GM18508 (cell line): Measurements from ENCODE around the gene PTPRG.
"Not testable (repeated sequence)": the region's sequence is repeated elsewhere in the genome, so short reads cannot be mapped to it uniquely, and the experiment has no call there.

ENCODE experiments used
- ATAC-seq: cut with Tn5 transposase; IDR thresholded peaks from one replicate; pipeline ENCODE4 v1.9.1; 2021; ENCODE audit warnings: moderate number of reproducible peaks; ENCODE audit not compliant: insufficient read depth, unreplicated experiment

PTPRG gene

DNA sequence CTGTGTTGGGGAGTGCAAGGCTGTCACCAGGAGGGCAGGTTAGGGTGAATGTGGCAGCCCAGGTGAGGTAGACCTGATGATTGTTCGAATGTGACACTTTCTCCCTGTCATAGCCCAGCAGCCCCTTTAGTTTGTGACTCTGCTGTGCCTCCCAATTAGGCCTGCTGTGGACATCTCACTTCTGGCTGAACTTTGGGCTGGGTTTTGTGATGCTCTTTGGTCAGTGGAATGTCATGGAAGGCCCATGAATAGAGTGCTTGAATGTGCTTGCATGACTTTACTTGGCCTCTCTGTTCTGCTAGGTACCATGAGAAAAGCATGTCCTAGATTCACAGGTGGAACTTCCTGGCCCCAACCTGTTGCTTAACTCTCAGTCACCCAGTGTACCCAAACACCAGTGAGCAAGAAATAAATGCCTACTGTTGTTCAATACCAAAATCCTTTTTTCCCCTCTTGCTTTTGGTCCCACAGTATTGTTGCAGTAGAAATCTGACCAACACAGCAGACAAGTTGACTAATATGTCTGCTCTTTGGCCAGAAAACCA is 249.7 kb downstream of the PTPRG start:
- no peak for ATAC-seq

DNA sequence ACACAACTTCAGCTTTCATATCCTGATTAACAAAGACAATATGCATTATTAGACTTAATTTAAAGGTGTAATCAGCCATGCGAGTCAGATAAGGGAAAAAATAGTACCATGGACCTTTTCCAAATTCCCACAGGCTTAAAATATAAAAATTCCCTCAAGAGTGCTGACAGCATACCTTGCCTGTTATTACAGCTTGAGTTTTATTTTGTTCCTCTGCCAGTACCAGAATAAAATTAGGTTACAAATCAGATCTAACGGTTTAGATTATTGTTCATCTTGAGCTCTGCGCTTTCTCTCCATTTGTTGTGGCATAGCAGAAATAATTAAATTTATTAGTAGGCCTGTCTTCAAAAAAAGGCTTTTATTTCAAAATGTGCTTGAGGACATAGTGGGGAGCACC is 250.3 kb downstream of the PTPRG start:
- ATAC-seq: no peak

DNA sequence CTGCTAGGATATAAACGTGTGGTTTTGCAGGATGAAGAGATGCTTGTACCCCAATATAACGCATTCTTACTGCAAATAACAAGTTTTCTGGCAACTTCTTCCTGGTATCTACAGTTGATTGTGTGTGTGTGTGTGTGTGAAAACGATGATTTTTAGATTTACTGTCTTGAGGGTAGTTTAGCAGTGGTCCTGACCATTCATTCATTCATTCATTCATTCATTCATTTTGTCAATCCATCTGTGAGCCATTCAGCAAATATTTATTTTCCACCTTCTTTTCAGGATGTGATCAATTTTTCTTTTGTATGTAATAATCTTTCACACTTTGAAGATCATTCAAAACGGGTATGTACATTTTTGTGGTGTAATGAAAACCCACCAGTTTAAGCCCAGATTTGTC is 250.7 kb downstream of the PTPRG start:
- no peak for ATAC-seq

DNA sequence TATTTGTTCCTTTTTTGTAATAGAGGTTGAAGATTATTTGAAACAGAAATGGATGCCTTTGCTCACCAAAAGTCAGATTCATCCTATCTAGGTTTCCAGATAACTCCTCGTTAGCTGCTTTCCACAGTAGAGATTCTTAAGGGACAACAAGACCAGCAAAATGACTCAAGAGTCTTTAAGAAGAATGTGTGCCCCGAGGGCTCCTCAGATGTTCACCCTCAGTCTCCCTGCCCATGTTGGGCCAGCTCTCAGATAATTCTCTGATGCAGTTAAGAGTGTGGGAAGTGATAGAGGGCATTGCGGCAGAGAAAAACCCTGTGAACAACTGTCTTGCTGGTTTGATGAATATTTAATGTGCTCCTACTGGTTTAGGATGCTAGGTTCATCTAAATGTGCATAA is 251.1 kb downstream of the PTPRG start:
- no peak for ATAC-seq

DNA sequence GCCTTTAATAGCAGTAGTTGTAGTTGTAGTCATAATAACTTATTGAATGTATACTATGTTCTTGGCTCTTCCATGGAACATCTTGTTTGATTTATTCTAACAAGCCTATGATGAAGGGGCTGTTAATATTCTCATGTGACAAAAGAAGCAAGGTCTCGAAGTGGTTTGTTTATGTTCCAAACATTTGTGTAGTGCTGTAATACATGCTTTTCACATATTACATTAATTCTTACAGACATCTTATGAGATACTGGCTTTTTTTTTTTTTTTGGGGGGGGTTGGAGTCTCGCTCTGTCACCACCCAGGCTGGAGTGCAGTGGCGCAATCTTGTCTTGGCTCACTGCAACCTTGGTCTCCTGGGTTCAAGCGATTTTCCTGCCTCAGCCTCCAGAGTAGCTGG is 252.3 kb downstream of the PTPRG start:
- ATAC-seq: no peak

DNA sequence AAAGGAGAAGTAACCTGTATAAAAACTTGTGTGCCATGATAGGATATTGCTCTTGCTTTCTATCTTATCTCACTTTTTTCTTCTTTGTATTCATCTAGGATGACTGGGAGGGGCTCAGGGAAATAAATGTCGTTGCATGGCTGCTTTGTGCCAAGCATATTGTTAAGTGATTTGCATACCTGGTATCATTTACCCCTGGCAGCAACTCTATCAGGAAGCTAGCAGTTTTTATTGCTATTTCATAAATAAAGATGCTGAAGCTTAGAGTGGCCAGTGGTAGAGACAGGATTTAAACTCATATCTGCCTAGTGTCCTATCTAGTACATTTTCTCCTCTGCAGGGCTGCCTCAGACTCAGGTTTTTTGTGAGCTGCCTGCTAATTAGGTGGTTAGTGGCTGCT is 253.3 kb downstream of the PTPRG start:
- no peak for ATAC-seq

DNA sequence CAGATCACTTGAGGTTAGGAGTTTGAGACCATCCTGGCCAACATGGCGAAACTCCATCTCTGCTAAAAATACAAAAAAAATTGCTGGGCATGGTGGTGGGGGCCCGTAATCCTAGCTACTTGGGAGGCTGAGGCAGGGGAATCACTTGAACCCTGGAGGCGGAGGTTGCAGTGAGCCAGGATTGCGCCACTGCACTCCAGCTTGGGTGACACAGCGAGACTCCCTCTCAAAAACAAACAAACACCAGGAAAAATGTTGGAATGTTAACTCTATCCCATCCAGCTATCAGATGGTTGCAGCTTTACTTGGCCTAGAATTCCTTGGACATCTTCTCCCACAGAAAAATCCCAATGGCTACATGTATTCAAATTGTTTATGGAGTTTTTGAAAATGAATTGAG is 254.9 kb downstream of the PTPRG start:
- ATAC-seq: not testable (repeated sequence)

DNA sequence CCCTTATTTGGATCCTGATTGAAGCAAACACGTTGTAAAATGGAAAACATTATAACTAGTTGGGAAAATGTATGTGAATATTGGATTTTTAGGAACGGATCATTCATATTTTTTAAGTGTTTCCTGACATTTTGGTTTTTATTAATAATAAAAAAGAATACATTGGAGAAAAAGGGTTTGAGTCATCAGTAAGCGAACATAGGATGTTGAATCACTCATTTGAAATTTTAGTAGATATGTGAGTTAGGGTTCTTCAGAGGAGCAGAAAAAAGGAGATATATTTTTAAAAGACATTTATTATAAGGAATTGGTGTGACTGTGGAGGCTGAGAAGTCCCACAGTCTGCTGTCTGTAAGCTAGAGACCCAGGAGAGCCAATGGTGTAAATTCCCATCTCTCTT is 258.5 kb downstream of the PTPRG start:
- no peak for ATAC-seq

DNA sequence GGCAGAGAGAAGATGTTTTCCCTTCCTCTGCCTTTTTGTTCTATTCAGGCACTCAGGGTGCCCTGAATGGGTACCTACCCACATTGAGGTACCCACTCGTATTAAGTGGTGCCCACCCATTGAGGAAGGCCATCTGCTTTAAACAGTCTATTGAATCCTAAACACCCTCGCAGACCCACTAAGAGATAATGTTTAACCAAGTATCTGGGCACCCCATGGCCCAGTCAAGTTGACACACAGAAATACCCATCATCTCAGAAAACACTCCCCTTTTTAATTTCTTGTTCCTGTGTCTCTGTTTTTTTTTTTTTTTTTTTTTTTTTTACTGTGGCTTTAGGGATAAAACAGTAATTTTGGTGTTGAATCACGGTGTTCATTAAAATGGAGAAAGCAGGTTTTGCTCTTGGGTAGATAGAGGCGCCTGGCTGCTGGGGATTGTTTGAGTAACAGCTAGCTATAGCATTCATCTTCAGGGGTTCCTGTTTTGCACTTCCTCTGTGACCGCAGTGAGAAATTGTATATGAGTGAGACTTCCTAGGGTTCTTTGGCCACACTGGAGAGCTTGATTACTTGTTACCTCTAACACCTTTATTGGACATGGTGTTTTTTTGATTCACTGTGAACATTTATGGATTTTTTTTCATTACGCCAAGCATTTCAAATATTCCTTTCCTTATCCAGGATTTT is 259.1 kb downstream of the PTPRG start:
- ATAC-seq: no peak

DNA sequence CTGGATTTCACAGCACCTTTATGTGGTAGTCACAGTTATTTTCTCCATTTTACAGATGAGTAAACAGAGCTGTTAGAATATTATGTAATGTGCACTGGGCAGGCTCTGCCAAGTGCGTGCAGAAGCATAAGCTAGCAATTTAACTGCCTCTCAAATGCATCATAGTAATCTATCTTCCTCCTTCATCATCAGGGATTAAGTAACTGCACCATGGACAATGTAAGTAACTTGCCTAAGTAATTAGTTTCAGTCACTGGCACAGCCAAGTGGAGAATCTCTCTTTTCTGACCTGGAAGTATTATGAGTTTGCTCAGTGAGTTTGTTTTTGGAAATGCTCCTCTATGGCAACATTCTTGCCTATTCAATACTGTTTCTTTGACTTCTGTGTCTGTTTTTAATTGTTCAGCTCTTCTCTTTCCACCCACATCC is 260.5 kb downstream of the PTPRG start:
- no peak for ATAC-seq

DNA sequence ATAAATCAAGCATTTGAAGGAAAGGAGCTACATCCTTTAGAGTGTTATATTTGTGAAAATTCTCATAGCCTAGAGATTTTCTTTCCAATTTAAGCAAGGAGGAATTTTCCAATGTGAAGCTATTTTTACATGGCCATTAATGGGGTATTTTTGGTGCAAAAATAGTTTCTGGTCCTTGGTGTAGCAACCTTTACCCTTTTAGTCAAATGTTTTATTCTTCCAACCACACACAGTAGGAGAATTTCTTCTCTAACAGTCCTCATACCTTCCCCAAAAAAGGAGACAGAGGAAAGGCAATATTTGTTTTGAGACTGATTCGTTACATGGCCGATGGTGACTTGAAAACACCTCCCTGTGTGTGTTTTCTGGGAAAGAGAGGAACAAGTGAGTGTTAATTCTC is 261.2 kb downstream of the PTPRG start:
- ATAC-seq: no peak

DNA sequence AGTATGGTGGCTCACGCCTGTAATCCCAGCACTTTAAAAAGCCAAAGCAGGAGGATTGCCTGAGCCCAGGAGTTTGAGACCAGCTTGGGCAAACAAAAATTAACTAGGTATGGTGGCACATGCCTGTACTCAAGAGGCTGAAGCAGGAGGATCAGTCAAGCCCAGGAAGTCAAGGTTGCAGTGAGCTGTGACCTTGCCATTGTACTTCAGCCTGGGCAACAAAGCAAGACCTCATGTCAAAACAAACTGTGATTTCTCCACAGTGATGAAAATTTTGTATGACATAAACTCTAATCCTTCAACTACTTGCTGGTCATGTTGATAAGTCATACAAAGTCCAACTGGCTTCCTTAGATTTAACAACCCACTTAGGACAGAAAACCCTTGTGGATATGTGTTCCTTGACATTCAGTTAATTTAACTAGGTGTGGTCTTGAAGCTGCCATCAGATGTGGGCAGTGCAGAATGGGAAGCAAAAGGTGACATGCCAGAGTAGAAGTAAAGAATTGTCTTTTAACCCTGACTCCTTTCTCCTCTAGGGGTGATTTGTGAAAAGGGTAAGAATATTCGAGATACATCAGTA is 263.3 kb downstream of the PTPRG start:
- ATAC-seq: no peak

DNA sequence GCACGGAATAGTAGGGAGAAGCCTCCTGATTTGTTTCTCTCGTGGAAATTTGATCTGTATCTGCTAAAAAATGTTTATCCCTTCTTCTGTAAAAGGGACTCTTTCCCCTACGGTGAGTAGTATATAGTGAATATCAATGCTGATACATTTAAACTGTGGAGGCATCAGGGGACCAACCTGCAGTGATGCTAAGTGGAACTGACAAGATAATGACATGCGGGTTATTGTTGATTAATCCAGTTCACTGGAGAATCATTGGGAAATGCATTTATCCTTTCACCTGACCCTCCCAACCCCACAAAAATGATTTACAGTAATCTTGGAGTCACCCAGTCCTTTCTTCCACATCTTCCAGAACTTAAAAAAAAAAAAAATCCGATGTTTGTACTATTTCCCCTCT is 264.8 kb downstream of the PTPRG start:
- no peak for ATAC-seq

DNA sequence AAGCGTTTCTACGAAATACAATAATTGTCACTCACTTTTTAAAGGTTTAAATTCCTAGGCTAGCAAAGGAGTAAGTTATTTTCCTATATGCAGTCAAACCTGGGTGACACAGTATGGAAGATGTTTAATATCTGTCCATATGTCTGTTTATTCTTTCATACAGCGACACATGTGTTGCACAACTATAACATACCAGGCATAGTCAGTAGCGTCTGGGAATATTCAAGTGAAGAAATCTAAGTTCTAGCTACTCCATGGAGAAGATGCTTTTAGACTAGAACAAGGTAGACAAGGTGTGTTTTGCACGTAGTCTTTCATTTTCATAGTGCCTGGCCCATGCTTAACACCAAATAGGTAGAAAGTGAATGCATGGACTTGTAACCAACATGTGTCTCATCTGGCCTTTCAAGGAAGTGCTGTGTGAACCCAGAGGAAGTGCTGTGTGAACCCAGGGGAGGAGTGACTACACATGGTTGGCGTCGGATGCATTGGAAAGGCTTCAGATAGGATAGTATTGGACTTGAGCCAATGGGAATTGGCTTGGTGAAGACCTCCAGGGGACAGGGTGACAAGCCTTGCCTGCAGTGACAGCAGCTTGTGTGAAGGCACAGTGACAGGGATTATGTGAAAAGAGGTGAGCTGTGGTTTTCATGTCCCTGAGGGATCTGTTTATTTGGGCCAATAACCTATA is 267.0 kb downstream of the PTPRG start:
- no peak for ATAC-seq

DNA sequence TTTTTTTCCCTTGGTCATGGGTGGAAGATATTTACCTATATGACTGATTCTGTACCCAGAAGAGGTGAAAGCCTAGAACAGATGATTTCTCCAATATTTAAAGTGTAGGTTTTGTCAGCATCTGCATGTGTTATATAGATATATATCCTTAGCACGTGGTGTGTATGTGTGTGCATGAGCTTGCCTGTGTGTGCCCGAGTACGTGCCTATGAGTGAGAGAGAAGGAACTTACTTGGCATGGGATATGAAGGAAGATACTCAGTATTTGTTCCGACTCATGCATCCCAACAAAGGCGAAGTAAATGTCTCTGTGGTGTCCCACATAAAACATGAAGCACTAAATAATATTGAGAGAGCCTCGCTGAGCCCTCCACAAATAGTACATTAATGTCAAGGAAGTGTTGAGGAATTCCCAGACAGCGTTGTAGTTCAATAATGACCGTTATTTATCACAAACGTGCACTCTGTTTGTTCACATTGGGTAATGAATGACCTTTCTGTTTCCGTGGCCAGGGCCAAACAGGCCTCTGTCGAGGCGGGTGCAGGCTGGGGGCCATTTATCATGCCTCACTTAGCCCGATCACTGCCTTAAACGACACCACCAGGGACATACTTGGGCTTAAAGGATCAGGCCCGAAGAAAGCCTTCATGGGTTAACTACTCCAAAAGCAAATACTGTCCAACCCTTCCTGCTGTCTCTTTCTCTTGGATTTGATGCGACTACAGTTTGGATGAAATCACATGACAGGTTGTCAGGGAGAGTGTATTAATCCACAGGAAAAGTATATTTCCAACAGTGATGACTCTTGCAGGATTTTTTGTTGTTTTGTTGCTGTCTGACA is 267.7 kb downstream of the PTPRG start:
- ATAC-seq: no peak

DNA sequence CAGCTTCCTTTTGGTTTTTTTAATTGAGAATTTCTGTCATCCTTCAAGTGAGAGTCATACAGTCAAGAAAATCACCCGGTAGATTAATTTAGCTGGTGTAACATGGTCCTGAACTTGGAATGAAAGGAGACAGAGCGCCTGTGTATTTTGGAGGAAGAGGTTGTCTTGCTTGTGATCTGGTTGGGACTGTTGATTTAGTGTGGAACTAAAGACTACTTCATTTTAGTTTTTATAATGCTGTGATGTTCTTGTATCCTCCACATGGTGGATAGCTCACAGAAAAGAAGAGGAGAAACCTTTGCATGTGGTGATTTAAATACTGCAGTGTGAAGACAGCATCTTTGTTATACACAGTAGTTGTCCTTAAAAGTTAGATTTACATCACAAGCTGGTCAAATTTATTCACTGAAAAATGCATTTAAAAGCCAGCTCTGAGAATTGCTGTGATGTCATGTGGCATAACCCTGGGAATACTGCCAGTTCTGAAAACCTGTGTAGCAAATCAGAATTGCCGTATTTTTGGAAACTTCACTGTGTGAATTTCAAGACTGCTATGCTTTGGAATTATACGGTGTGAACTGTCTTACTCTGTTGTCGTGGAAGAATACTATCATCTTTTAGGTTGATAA is 268.5 kb downstream of the PTPRG start:
- no peak for ATAC-seq

DNA sequence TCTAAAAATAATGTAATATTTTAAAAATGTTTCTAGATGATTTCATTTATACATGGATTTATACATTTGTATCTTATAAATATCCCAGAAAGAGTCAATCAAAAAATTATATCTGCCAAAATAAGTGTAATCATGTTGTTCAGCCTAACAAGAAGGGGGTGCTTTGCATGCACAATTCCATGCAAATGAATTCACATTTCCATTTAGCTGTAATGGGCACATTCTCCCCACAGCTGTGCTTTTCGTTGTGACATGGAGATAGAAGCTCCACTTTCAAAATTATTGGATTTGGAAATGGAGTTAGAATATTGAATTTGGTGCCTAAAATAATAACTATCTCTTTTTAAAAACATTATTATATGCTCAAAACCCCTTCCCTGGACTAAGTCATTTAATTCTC is 270.6 kb downstream of the PTPRG start:
- no peak for ATAC-seq

DNA sequence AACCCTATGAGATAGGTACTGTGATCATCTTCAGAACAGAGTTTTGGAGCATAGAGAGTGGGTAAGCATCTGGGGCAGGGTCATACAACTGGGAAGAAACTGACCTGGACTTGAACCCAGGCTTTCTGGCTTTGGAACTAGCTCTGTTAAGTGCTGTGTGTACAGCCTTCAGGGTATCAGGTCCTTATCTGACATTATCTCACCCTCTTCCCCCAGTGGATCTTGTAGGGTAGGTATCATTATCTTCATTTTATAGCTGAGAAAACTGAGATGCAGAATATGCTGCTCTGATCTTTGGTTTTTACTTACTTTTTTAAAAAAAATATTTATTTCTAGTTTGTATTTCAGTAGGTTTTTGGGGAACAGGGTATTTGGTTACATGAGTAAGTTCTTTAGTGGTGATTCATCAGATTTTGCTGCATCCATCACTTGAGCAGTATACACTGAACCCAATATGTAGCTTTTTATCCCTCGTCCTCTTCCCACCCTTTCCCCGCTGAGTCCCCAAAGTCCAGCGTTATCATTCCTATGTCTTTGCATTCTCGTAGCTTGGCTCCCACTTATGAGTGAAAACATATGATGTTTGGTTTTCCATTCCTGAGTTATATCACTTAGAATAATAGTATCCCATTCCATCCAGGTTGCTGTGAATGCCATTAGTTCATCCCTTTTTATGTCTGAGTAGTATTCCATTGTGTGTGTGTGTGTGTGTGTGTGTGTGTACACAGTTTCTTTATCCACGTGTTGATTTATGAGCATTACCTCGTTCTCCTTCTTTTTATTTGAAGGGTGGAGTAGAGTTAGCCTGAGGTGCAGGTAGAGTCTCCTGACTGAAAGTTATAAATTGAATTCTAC is 271.2 kb downstream of the PTPRG start:
- ATAC-seq: no peak

DNA sequence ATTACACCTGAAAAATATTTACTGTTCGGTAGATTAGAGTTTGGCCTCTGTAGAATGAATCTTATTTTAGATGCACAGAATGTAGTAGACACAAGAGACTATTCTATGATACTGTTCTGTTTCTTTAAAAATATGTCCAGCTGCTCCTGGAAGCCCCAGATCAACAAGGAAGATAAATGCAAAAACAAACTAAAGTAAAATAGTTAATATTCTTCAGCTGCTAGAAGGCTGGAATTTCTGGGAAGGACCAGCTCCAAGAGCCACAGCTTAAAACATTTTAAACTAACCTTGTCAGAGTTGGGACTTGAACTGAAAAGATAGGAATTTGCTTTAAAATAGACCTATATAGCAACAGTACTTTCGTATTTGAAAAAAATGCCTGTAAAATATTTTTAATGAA is 277.9 kb downstream of the PTPRG start:
- ATAC-seq: no peak
